HUES64 (cell line): ENCODE measurements around the gene SLC37A2.

ENCODE experiments used
- H3K27ac ChIP-seq: 2 replicates; pipeline ENCODE4 v1.7.0; 2013; ENCODE audit warnings: low read depth, low read length, inconsistent platforms
- H3K27me3 ChIP-seq: 2 replicates; pipeline ENCODE4 v1.6.1; 2013; ENCODE audit warnings: mild to moderate bottlenecking, low read length; ENCODE audit not compliant: insufficient read depth
- H3K36me3 ChIP-seq: 2 replicates; pipeline ENCODE4 v1.6.1; 2013; ENCODE audit warnings: mild to moderate bottlenecking, low read length; ENCODE audit not compliant: insufficient read depth
- H3K4me1 ChIP-seq: 2 replicates; pipeline ENCODE4 v1.6.1; 2013; ENCODE audit warnings: mild to moderate bottlenecking, low read length, moderate library complexity; ENCODE audit not compliant: insufficient read depth
- H3K4me3 ChIP-seq: 2 replicates; pipeline ENCODE4 v1.5.1; 2013; ENCODE audit warnings: mild to moderate bottlenecking, low read length, moderate library complexity
- H3K9ac ChIP-seq: 2 replicates; pipeline ENCODE4 v1.6.1; 2013; ENCODE audit warnings: mild to moderate bottlenecking, low read depth, low read length
- H3K9me3 ChIP-seq: 2 replicates; pipeline ENCODE4 v1.6.1; 2013; ENCODE audit warnings: low read depth, low read length; ENCODE audit not compliant: insufficient read depth
- WGBS: fragments of 150-250, 120-280 bp; methylation state at CpG from one replicate; pipeline ENCODE4 v1.1.7; 2013; ENCODE audit warnings: missing lambda C conversion rate; 5-methylcytosine and 5-hydroxymethylcytosine counted together

SLC37A2 gene

DNA sequence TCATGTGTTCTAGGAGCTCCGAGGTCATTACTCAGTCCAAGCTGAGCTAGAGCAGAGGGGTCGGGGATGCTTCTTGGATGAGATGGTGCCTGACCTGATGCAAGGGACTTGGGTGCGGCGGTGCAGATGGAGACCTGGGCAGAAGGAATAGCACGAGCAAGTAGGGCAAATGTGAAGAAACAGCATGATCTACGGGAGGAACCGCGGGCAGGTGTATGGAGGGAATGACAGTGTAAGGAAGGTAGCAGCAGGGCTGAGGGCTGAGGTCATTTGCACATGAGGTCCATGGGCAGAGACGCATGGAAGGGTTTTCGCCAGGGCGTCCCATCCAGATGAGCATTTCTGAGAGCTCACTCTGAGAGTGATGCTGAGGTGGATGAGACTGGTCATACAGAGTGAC is 14.9 kb downstream of the SLC37A2 start:
- Histone ChIP-seq H3K9ac (no peak overlapping the region), H3K4me3 (no peak overlapping the region), H3K9me3 (no peaks in the 10 kb centered on the region), H3K27ac (no peak overlapping the region), H3K27me3 (no peaks in the 10 kb centered on the region), H3K4me1 (no peaks in the 10 kb centered on the region; the same call in 1 of the 2 replicates), H3K36me3 (no peaks in the 10 kb centered on the region)
- 88% methylated on average over 11 of the region's 11 CpGs for WGBS

DNA sequence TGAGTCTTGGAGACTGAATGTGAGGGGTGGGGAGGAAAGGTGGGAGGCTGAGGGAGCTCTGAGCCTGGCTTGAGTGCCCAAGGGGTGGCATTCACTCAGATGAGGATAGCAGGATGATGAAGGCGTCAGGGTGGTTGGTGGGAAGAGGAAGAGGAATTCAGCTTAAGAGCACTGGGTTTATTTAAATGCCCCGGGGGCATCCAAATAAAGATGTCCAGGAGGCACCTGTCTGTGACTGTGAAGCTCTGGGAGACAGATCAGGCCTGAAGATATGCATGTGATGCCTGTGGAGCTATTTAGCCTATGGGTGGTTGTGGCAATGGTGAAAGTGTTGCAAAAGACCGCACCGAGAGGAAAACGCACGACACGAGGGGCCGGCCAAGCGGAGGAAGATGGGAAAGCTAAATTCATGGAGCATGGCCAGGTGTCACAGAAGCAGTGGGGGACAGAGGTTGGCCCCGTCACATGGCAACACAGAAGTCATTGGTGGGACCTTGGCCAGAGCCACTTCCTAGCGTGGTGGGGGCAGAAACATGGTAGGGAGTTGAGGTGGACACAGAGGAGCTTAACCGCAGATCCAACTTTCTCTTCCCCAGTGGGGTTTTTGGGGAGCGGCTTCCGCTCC is 15.5 kb downstream of the SLC37A2 start:
- Histone ChIP-seq H3K27me3 (no peaks in the 10 kb centered on the region), H3K27ac (no peak overlapping the region), H3K9me3 (no peaks in the 10 kb centered on the region), H3K4me1 (no peaks in the 10 kb centered on the region; the same call in 1 of the 2 replicates), H3K36me3 (no peaks in the 10 kb centered on the region), H3K4me3 (no peak overlapping the region), H3K9ac (no peak overlapping the region)
- 95% methylated on average over 14 of the region's 14 CpGs for whole genome bisulfite sequencing

DNA sequence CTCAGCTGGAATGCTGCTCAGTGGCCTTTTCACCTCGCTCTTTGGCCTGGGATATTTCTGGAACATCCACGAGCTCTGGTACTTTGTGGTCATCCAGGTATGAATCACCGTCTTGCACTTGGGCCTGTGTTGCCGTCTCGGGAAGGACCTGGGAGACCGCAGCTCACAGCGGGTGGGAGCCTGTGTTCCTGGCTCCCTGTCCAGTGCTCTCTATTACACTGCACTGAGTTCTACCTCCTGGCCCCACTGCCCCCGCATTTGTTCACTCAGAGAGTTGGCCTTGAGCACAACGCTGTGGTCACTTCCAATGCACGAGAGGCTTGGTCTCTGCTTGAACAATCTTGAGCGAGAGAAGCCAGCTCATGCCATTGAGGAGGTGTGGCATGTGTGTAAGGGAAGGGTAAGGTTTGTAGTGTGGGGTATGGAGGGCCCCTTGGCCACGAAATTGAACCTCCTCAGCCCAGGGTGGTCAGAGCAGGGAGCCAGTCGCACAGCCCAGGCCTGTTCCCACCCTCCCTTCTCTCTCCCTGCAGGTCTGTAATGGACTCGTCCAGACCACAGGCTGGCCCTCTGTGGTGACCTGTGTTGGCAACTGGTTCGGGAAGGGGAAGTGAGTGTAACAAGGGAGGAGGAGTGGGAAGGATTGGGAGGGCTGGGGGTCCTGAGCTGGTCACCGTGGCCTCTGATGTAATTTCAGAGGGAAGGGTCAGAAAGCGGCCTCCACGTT is 16.2 kb downstream of the SLC37A2 start:
- no peak overlapping the region for H3K4me3 ChIP-seq
- H3K9me3 ChIP-seq = no peaks in the 10 kb centered on the region
- no peak overlapping the region for H3K27ac ChIP-seq
- H3K27me3 ChIP-seq = no peaks in the 10 kb centered on the region
- no peaks in the 10 kb centered on the region for H3K36me3 ChIP-seq
- no peak overlapping the region for H3K9ac ChIP-seq
- 88% methylated on average over 18 of the region's 18 CpGs for WGBS
- no peaks in the 10 kb centered on the region; the same call in 1 of the 2 replicates for H3K4me1 ChIP-seq

DNA sequence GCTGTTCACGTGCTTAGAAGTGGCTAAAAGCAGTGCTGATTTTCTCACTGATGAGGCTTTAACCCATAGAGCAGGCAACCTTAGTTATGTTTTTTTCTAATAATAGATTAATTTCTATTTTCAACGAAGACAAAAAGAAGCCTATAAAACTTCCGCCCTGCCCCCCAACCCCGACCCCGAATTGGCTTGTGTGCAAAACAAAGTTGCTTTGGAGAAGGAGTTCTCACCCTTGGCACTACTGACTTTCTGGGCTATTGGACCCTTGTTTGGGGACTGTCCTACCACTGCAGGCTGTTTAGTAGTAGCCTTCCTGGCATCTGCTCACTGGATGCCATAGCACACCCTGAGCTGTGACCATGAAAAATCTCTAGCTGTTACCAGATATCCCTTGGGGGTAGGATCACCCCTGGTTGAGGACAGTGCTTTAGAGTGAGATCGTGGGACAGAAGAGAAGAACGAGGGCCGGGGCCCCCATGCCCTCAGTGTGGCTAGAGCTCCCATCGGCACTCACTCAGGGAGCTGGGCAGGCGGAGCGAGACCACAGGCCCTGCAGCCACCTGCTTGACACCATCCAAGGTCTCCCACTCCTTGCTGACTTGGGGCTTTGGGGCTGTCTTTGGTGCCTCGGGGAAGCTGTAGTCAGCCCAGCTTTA is 16.9 kb downstream of the SLC37A2 start:
- no peaks in the 10 kb centered on the region for H3K27me3 ChIP-seq
- WGBS = 94% methylated on average over 12 of the region's 12 CpGs
- H3K4me1 ChIP-seq = no peaks in the 10 kb centered on the region; the same call in 1 of the 2 replicates
- H3K27ac ChIP-seq = no peak overlapping the region
- no peak overlapping the region for H3K4me3 ChIP-seq
- H3K9me3 ChIP-seq = no peaks in the 10 kb centered on the region
- no peak overlapping the region for H3K9ac ChIP-seq
- H3K36me3 ChIP-seq = no peaks in the 10 kb centered on the region

DNA sequence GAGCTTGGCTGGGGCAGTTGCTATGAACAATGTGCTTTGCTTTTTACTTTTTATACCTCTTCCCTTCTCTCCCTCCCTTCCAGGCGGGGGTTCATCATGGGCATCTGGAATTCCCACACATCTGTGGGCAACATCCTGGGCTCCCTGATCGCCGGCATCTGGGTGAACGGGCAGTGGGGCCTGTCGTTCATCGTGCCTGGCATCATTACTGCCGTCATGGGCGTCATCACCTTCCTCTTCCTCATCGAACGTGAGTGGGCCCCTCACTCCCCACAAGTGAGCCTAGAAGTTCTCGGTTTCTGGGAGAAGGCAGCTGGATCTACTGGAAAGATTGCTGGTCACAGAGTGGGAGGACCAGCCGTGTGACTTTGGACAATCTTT is 17.4 kb downstream of the SLC37A2 start:
- no peak overlapping the region for H3K9ac ChIP-seq
- H3K27ac ChIP-seq = no peak overlapping the region
- WGBS = 94% methylated on average over 11 of the region's 12 CpGs
- no peaks in the 10 kb centered on the region; the same call in 1 of the 2 replicates for H3K4me1 ChIP-seq
- no peak overlapping the region for H3K4me3 ChIP-seq
- no peaks in the 10 kb centered on the region for H3K9me3 ChIP-seq
- no peaks in the 10 kb centered on the region for H3K36me3 ChIP-seq
- no peaks in the 10 kb centered on the region for H3K27me3 ChIP-seq

DNA sequence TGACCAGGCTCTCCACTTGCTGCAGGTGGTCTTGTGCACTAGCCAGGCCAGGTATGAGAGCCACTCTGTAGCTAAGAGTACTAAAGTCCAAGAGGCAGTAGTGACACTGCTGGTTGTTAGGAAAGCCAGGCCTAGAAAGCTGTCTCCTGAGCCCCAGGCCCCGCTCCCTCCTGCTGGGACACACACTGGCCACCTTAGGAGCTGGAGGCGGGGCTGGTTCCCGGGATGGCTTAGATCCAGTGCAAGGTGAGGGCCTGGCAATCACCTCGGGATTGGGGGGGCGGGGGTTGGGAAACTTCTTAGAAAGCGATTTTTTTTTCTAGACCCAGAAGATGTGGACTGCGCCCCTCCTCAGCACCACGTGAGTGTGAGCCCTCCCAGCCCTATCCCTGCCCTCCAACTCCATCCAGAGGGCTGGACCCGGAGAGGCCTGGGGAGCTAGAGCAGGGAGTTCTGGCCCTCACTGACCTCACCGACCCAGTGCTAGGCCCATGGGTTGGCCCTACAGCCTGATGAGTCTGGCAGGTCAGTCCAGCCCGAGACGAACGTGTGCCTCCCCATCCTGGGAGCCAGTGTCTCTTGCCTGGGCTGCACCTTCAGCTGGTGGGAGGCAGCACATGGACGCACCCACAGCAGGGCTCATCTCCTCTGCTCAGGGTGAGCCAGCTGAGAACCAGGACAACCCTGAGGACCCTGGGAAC is 18.1 kb downstream of the SLC37A2 start:
- Histone ChIP-seq H3K9me3 (no peaks in the 10 kb centered on the region), H3K36me3 (no peaks in the 10 kb centered on the region), H3K27ac (no peak overlapping the region), H3K4me1 (no peaks in the 10 kb centered on the region; the same call in 1 of the 2 replicates), H3K9ac (no peak overlapping the region), H3K27me3 (no peaks in the 10 kb centered on the region), H3K4me3 (no peak overlapping the region)
- 69% methylated on average over 14 of the region's 14 CpGs for WGBS

DNA sequence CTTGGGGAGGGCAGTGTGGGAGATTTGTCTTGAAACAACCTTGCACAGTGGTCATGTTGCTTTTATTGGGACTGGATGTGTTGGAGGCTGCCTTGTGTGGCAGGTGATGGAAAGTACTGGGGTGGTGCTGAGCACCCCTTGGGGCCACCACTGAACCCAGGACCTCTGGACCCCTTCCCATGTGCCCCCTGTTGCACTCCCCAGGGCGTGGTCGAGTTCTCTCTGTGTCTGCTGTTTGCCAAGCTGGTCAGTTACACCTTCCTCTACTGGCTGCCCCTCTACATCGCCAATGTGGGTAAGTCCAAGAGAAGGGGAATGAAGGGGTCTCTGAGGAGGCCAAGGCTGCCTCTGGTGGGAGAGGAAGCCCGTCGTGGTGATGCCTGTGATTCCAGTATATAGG is 18.9 kb downstream of the SLC37A2 start:
- no peak overlapping the region for H3K9ac ChIP-seq
- no peaks in the 10 kb centered on the region; the same call in 1 of the 2 replicates for H3K4me1 ChIP-seq
- WGBS = 85% methylated on average over 5 of the region's 5 CpGs

DNA sequence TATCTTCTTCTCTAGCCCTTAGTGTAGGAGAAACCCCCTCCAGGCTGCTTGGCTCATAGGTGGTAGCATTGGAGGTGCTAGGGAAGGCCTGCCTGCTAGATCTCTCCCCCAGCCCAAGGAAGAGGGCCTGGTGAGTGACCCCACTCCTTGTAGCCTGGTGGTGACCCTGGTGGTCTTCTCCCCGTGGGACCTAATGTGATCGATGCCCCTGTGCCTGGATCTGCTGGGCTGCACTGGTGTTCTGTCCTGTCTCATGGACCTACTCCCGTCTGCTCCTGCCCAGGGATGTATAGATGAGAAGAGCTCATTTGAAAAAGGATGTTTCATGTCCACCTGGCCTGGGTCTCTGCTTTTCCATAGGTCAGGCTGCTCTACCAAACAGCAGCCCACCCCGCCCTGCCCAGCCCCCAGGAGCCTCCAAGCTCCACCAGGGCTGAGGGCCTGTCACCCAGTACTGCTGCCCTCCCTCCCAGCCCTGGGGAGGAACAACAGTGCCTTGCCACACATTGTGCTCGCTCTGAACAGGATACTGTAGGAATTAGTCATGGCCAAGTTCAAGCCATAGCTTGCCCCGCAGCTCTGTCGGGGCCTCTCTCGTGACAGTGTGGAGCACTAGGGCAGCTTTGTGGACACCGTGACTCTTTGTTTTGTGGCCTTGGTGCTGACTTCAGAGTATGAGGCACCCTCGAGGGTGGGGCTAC is 19.7 kb downstream of the SLC37A2 start:
- H3K9ac ChIP-seq = no peak overlapping the region
- no peaks in the 10 kb centered on the region for H3K36me3 ChIP-seq
- H3K4me3 ChIP-seq = no peak overlapping the region
- no peaks in the 10 kb centered on the region for H3K27me3 ChIP-seq
- 85% methylated on average over 10 of the region's 10 CpGs for WGBS
- no peaks in the 10 kb centered on the region; the same call in 1 of the 2 replicates for H3K4me1 ChIP-seq
- no peaks in the 10 kb centered on the region for H3K9me3 ChIP-seq
- no peak overlapping the region for H3K27ac ChIP-seq

More for the DNA sequence above, 18.9 kb downstream of the SLC37A2 start:
- Histone ChIP-seq H3K9me3 (no peaks in the 10 kb centered on the region), H3K27ac (no peak overlapping the region), H3K36me3 (no peaks in the 10 kb centered on the region), H3K27me3 (no peaks in the 10 kb centered on the region), H3K4me3 (no peak overlapping the region)

DNA sequence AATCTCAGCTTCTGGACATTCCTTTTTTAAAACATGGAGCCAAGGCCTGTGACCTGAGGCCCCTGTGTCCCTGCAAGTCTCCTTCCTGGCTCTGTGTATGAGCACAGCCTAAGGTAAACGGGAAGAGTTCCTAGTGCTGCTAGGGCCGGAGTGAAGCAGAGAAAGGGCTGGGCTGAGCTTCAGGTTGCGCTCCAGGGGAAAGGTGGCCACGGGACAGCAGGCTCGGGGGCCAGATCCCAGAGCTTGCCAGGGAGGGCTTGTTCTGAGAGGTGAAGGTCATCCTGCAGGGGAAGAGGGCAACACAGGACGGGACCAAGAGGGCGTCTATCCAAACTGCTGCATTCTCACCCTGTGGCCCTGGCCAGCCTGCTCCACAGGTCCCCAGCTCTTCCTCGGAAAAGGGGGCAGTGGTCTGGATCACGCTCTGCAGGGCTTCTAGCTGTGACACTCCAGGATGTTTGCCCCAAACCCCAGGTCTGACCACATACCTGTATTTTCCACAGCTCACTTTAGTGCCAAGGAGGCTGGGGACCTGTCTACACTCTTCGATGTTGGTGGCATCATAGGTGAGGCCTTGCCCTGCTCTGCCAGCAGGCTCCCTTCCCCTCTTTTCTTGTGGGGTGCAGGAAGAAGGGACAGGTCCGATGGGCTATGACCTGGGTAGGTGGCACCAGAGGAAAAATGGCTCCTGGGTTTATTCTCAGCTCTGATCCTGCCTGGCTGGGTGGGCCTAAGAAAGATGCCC is 20.4 kb downstream of the SLC37A2 start:
- Histone ChIP-seq H3K36me3 (no peaks in the 10 kb centered on the region), H3K4me1 (no peaks in the 10 kb centered on the region; the same call in 1 of the 2 replicates), H3K9ac (no peak overlapping the region), H3K4me3 (no peak overlapping the region), H3K27me3 (no peaks in the 10 kb centered on the region), H3K9me3 (no peaks in the 10 kb centered on the region), H3K27ac (no peak overlapping the region)
- WGBS = 85% methylated on average over 11 of the region's 11 CpGs

DNA sequence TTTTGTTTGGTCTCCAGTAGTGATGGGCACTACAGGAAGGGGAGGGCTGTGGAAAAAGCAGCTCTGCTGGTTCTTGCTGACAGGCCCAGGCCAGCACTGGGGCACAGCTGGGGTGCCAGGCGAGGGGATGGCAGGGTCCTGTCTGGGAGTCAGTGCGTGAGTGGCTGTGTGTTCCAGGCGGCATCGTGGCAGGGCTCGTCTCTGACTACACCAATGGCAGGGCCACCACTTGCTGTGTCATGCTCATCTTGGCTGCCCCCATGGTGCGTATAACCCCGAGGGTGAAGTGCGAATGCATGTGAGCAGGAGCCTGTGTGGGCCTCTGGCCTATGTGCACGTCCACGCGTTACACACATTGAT is 20.9 kb downstream of the SLC37A2 start:
- Histone ChIP-seq H3K4me3 (no peak overlapping the region), H3K36me3 (no peaks in the 10 kb centered on the region), H3K4me1 (no peaks in the 10 kb centered on the region; the same call in 1 of the 2 replicates), H3K9ac (no peak overlapping the region), H3K27ac (no peak overlapping the region), H3K27me3 (no peaks in the 10 kb centered on the region), H3K9me3 (no peaks in the 10 kb centered on the region)
- WGBS = 96% methylated on average over 11 of the region's 11 CpGs
